Mesenchymal stem cell (in vitro differentiated cells and primary cell): ENCODE results near the gene SLC5A1.

Experiments used
- DNase-seq: peaks from one replicate; pipeline ENCODE4 v3.0.0-alpha.2; 2013
- H2AFZ ChIP-seq: one replicate; pipeline ENCODE4 v1.6.1; 2013; ENCODE audit warnings: low read depth, mild to moderate bottlenecking, control low read depth, inconsistent platforms, low read length, moderate library complexity
- H2AK5ac ChIP-seq: 2 replicates; pipeline ENCODE4 v1.6.1; 2013; ENCODE audit warnings: low read length, moderate library complexity, mild to moderate bottlenecking, inconsistent platforms; ENCODE audit not compliant: severe bottlenecking
- H2BK120ac ChIP-seq: one replicate; pipeline ENCODE4 v1.6.1; 2013; ENCODE audit warnings: low read depth, mild to moderate bottlenecking, inconsistent platforms, low read length, moderate library complexity
- H2BK12ac ChIP-seq, 2 experiments: one replicate each; pipeline ENCODE4 v1.6.1; 2013; ENCODE audit warnings: inconsistent platforms in 2 of 2, low read length in 2 of 2, mild to moderate bottlenecking in 2 of 2, moderate library complexity in 2 of 2, control low read depth in 1 of 2
- H2BK15ac ChIP-seq: one replicate; pipeline ENCODE4 v1.6.1; 2013; ENCODE audit warnings: mild to moderate bottlenecking, low read depth, inconsistent platforms; ENCODE audit not compliant: poor library complexity, severe bottlenecking
- H2BK5ac ChIP-seq: 2 replicates; pipeline ENCODE4 v1.6.1; 2013; ENCODE audit warnings: low read depth, mild to moderate bottlenecking, low read length, control low read depth, inconsistent platforms; ENCODE audit not compliant: poor library complexity, severe bottlenecking
- H3K14ac ChIP-seq, 2 experiments: one replicate each; pipeline ENCODE4 v1.6.1; 2013; ENCODE audit warnings: inconsistent platforms in 2 of 2, low read length in 2 of 2, control low read depth in 1 of 2, mild to moderate bottlenecking in 1 of 2, moderate library complexity in 1 of 2
- H3K18ac ChIP-seq, 2 experiments: one replicate each; pipeline ENCODE4 v1.6.1; 2013; ENCODE audit warnings: inconsistent platforms in 2 of 2, low read length in 2 of 2, control low read depth in 1 of 2, low read depth in 1 of 2, mild to moderate bottlenecking in 1 of 2
- H3K23ac ChIP-seq, 2 experiments: one replicate each; pipeline ENCODE4 v1.6.1; 2013; ENCODE audit warnings: inconsistent platforms in 2 of 2, low read length in 2 of 2, mild to moderate bottlenecking in 2 of 2, moderate library complexity in 2 of 2, control low read depth in 1 of 2
- H3K27ac ChIP-seq: 2 replicates; pipeline ENCODE4 v1.5.1; 2013; ENCODE audit warnings: mild to moderate bottlenecking, moderate library complexity, low read length, control low read depth, inconsistent platforms; ENCODE audit not compliant: poor library complexity, severe bottlenecking
- H3K27me3 ChIP-seq, 2 experiments: 2 replicates each; pipeline versions ENCODE4 v1.6.1 to v1.7.0; 2013; ENCODE audit warnings: low read length in 2 of 2, mild to moderate bottlenecking in 2 of 2, moderate library complexity in 2 of 2, control low read depth in 1 of 2, inconsistent platforms in 1 of 2; ENCODE audit not compliant: control insufficient read depth in 1 of 2, insufficient read depth in 1 of 2
- H3K36me3 ChIP-seq, 2 experiments: 2 replicates each; pipeline versions ENCODE4 v1.6.1 to v1.7.0; 2013; ENCODE audit warnings: low read length in 2 of 2, control low read depth in 1 of 2, inconsistent platforms in 1 of 2, low read depth in 1 of 2, mild to moderate bottlenecking in 1 of 2; ENCODE audit not compliant: insufficient read depth in 2 of 2, control insufficient read depth in 1 of 2
- H3K4ac ChIP-seq, 2 experiments: one replicate each; pipeline ENCODE4 v1.6.1; 2013; ENCODE audit warnings: inconsistent platforms in 2 of 2, low read length in 2 of 2, mild to moderate bottlenecking in 2 of 2, moderate library complexity in 2 of 2, control low read depth in 1 of 2, low read depth in 1 of 2
- H3K4me1 ChIP-seq: 2 replicates; pipeline ENCODE4 v1.6.1; 2013; ENCODE audit warnings: low read depth, low read length, control low read depth; ENCODE audit not compliant: control insufficient read depth, insufficient read depth
- H3K4me2 ChIP-seq: 2 replicates; pipeline ENCODE4 v1.6.1; 2013; ENCODE audit warnings: low read length, mild to moderate bottlenecking, inconsistent platforms; ENCODE audit not compliant: poor library complexity, severe bottlenecking
- H3K4me3 ChIP-seq, 2 experiments: 2 replicates each; pipeline versions ENCODE4 v1.5.1 to v1.7.0; 2013; ENCODE audit warnings: low read length in 2 of 2, mild to moderate bottlenecking in 2 of 2, control low read depth in 1 of 2, low read depth in 1 of 2; ENCODE audit not compliant: insufficient read depth in 1 of 2
- H3K79me1 ChIP-seq: replicated peaks from 2 replicates; pipeline ENCODE4 v1.6.1; 2013; ENCODE audit warnings: mild to moderate bottlenecking, control low read depth, low read length, inconsistent platforms; ENCODE audit not compliant: poor library complexity, severe bottlenecking
- H3K9ac ChIP-seq: 2 replicates; pipeline ENCODE4 v1.7.0; 2013; ENCODE audit warnings: mild to moderate bottlenecking, low read length, moderate library complexity
- H3K9me3 ChIP-seq: 2 replicates; pipeline ENCODE4 v1.7.0; 2013; ENCODE audit warnings: mild to moderate bottlenecking, low read length; ENCODE audit not compliant: control insufficient read depth
- H4K8ac ChIP-seq: one replicate; pipeline ENCODE4 v1.6.1; 2013; ENCODE audit warnings: inconsistent platforms, mild to moderate bottlenecking, low read length, moderate library complexity
- H4K91ac ChIP-seq: one replicate; pipeline ENCODE4 v1.6.1; 2013; ENCODE audit warnings: mild to moderate bottlenecking, low read length, inconsistent platforms
- WGBS: methylation state at CpG from one replicate; pipeline ENCODE4 v1.1.7; 2013; ENCODE audit warnings: mixed read lengths; 5-methylcytosine and 5-hydroxymethylcytosine counted together

Gene SLC5A1

GRCh38 chr22:32063701-32064100 lies 20.6 kb downstream of the SLC5A1 start:
- no peak for DNase-seq
- Histone ChIP-seq H3K79me1 (no peaks in the 10 kb centered on the region), H2BK15ac (no peak overlapping the region), H3K14ac (no peak overlapping the region), H4K91ac (no peak overlapping the region), H3K27ac (no peak overlapping the region), H2AK5ac (no peak overlapping the region), H3K4me1 (no peaks in the 10 kb centered on the region), H2BK12ac (no peak overlapping the region), H2BK5ac (no peak overlapping the region), H3K23ac (no peak overlapping the region), H3K4me3 (no peak overlapping the region), H3K36me3 (no peaks in the 10 kb centered on the region), H3K4ac (no peak overlapping the region), H4K8ac (no peak overlapping the region), H3K4me2 (no peak overlapping the region), H2BK120ac (no peak overlapping the region), H3K18ac (no peak overlapping the region), H2AFZ (no peak overlapping the region), H3K27me3 (peaks cover 44 to 55% of the 10 kb centered on the region in 2 experiments), H3K9ac (no peak overlapping the region), H3K9me3 (peaks cover 6% of the 10 kb centered on the region)
- WGBS, result 57% methylated on average over 1 of the region's 2 CpGs

DNA sequence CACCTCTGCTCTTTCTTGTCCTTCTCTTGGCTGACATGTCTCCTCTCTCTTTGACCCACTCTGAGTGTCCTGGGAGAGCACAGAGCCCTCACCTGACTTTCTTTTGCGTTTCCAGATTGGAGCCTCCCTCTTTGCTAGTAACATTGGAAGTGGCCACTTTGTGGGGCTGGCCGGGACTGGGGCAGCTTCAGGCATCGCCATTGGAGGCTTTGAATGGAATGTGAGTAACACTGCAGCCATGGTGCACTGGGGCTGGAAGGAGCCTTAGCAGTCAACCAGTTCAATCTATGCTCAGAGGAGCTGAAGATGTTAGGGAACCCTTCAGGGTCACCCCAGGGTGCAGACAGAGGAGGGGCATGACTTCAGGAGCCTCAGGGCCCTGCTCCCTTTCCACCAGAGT lies 23.8 kb downstream of the SLC5A1 start:
- Histone ChIP-seq H3K4me2 (no peak overlapping the region), H2BK120ac (no peak overlapping the region), H3K4ac (no peak overlapping the region), H3K9ac (no peak overlapping the region), H2AFZ (no peak overlapping the region), H3K14ac (no peak overlapping the region), H3K36me3 (no peaks in the 10 kb centered on the region), H2BK5ac (no peak overlapping the region), H2BK12ac (no peak overlapping the region), H4K91ac (no peak overlapping the region), H3K4me3 (no peak overlapping the region), H3K4me1 (no peaks in the 10 kb centered on the region), H4K8ac (no peak overlapping the region), H3K9me3 (peaks cover 6% of the 10 kb centered on the region), H3K18ac (no peak overlapping the region), H2AK5ac (no peak overlapping the region), H3K79me1 (no peaks in the 10 kb centered on the region), H3K27ac (no peak overlapping the region), H2BK15ac (peak overlapping the region; percentile 46), H3K23ac (no peak overlapping the region), H3K27me3 (peaks cover 36 to 59% of the 10 kb centered on the region in 2 experiments)
- 78% methylated on average over 3 of the region's 3 CpGs for WGBS
- no peak for DNase-seq

- peaks cover 6% of the 10 kb centered on the region for H3K9me3 ChIP-seq
- WGBS, result 4% methylated on average over 1 of the region's 2 CpGs
Measured at GRCh38 chr22:32067613-32068012, 24.6 kb downstream of the SLC5A1 start.

DNA sequence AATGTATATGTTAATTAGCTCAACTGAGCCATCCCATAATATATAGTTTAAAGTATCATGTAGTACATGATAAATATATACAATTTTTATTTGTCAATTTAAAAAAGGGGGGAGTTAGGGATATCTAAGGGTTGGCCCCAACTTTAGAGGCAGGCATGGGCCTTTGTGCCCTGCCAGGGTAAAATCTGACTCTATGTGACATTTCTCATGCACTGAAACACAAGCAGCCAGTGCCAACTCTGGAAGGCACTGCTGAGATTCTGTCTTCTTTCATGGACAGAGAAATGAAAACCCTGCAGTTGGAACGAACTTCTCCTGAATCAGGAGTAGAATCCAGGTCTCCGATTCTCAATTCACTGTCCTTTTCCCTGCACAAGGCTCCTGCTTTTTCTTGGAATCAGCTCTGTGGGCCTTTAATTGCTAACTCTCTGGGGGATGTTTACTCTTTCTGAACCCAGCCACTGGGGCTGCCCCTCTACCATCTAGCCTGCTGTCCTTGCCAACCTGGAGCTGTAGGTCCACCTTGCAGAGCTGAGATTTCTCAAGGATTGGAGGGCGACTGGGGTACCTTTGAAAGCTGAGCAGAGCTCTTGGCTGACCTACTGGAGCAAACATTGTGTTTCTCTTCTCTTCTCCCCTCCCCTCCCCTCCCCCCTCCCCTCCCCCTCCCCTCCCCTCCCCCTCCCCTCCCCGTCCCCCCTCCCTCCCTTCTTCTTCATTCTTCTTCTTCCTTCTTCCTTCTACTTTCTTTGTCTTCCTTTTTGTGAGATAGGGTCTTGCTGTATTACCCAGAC lies 26.7 kb downstream of the SLC5A1 start:
- Histone ChIP-seq H2AFZ (no peak overlapping the region), H2BK15ac (no peak overlapping the region), H3K9ac (no peak overlapping the region), H3K4me2 (no peak overlapping the region), H3K4me1 (no peaks in the 10 kb centered on the region), H3K23ac (no peak overlapping the region), H3K27ac (no peak overlapping the region), H3K9me3 (no peaks in the 10 kb centered on the region), H3K18ac (no peak overlapping the region), H2BK5ac (no peak overlapping the region), H4K91ac (no peak overlapping the region), H4K8ac (no peak overlapping the region), H2AK5ac (no peak overlapping the region), H3K4ac (no peak overlapping the region), H2BK120ac (no peak overlapping the region), H3K14ac (no peak overlapping the region), H3K4me3 (no peak overlapping the region), H3K27me3 (peaks cover 33 to 53% of the 10 kb centered on the region in 2 experiments), H3K36me3 (no peaks in the 10 kb centered on the region), H2BK12ac (no peak overlapping the region), H3K79me1 (no peaks in the 10 kb centered on the region)
- 94% methylated on average over 2 of the region's 4 CpGs for WGBS
- no peak for DNase-seq

More at GRCh38 chr22:32067613-32068012, 24.6 kb downstream of the SLC5A1 start:
- Histone ChIP-seq H3K27ac (no peak overlapping the region), H3K4me2 (no peak overlapping the region), H3K9ac (no peak overlapping the region), H2BK12ac (no peak overlapping the region), H3K18ac (no peak overlapping the region), H3K4me1 (no peaks in the 10 kb centered on the region), H2BK5ac (no peak overlapping the region), H2BK120ac (no peak overlapping the region), H3K4me3 (no peak overlapping the region), H4K91ac (no peak overlapping the region), H2BK15ac (no peak overlapping the region), H3K27me3 (peaks cover 31 to 54% of the 10 kb centered on the region in 2 experiments), H2AK5ac (no peak overlapping the region), H4K8ac (no peak overlapping the region), H3K23ac (no peak overlapping the region), H3K4ac (no peak overlapping the region), H3K36me3 (no peaks in the 10 kb centered on the region), H3K14ac (no peak overlapping the region), H3K79me1 (no peaks in the 10 kb centered on the region), H2AFZ (no peak overlapping the region)
- no peak for DNase-seq
